Trophoblast cell (in vitro differentiated cells and primary cell): Measurements from ENCODE around the gene PHLPP1.

ENCODE experiments used
- DNase-seq, 2 donors: peaks; one replicate each; pipeline ENCODE4 v3.0.0-alpha.2; 2016
- H2AFZ ChIP-seq: 2 replicates; pipeline ENCODE4 v1.6.1; 2013; ENCODE audit warnings: low read length, moderate library complexity, mild to moderate bottlenecking; ENCODE audit not compliant: insufficient read depth, poor library complexity
- H2AK5ac ChIP-seq: 2 replicates; pipeline ENCODE4 v1.6.1; 2013; ENCODE audit warnings: mild to moderate bottlenecking, low read length
- H2BK120ac ChIP-seq: 2 replicates; pipeline ENCODE4 v1.6.1; 2013; ENCODE audit warnings: low read length, mild to moderate bottlenecking, moderate library complexity; ENCODE audit not compliant: insufficient read depth, poor library complexity
- H2BK12ac ChIP-seq: 2 replicates; pipeline ENCODE4 v1.6.1; 2013; ENCODE audit warnings: mild to moderate bottlenecking, low read length, moderate library complexity
- H2BK5ac ChIP-seq: 2 replicates; pipeline ENCODE4 v1.6.1; 2013; ENCODE audit warnings: low read length, low read depth, moderate library complexity, mild to moderate bottlenecking; ENCODE audit not compliant: poor library complexity
- H3K14ac ChIP-seq: 2 replicates; pipeline ENCODE4 v1.6.1; 2013; ENCODE audit warnings: mild to moderate bottlenecking, low read length
- H3K18ac ChIP-seq: 2 replicates; pipeline ENCODE4 v1.6.1; 2013; ENCODE audit warnings: mild to moderate bottlenecking, low read length
- H3K23ac ChIP-seq: 2 replicates; pipeline ENCODE4 v1.6.1; 2013; ENCODE audit warnings: low read length
- H3K27ac ChIP-seq: 2 replicates; pipeline ENCODE4 v1.5.1; 2013; ENCODE audit warnings: low read depth, mild to moderate bottlenecking, inconsistent platforms, low read length, moderate library complexity
- H3K27me3 ChIP-seq: 2 replicates; pipeline ENCODE4 v1.6.1; 2013; ENCODE audit warnings: inconsistent platforms, mild to moderate bottlenecking, low read length, moderate library complexity; ENCODE audit not compliant: insufficient read depth
- H3K36me3 ChIP-seq, 2 experiments: 1 replicate in 1 of 2; 2 replicates in 1 of 2; pipeline ENCODE4 v1.6.1; 2013; ENCODE audit warnings: low read length in 2 of 2, mild to moderate bottlenecking in 2 of 2, moderate library complexity in 1 of 2; ENCODE audit not compliant: insufficient read depth in 2 of 2, control insufficient read depth in 1 of 2
- H3K4ac ChIP-seq: 2 replicates; pipeline ENCODE4 v1.6.1; 2013; ENCODE audit warnings: low read depth, mild to moderate bottlenecking, low read length, moderate library complexity
- H3K4me1 ChIP-seq, 2 experiments: 1 replicate in 1 of 2; 2 replicates in 1 of 2; pipeline ENCODE4 v1.6.1; 2013; ENCODE audit warnings: low read length in 2 of 2, mild to moderate bottlenecking in 2 of 2, moderate library complexity in 1 of 2; ENCODE audit not compliant: insufficient read depth in 2 of 2, control insufficient read depth in 1 of 2
- H3K4me2 ChIP-seq: 2 replicates; pipeline ENCODE4 v1.6.1; 2013; ENCODE audit warnings: inconsistent platforms, mild to moderate bottlenecking, low read length, moderate library complexity
- H3K4me3 ChIP-seq: 2 replicates; pipeline ENCODE4 v1.5.1; 2013; ENCODE audit warnings: mild to moderate bottlenecking, low read depth, low read length, inconsistent platforms
- H3K79me1 ChIP-seq: one replicate; pipeline ENCODE4 v1.6.1; 2013; ENCODE audit warnings: low read length
- H3K79me2 ChIP-seq: 2 replicates; pipeline ENCODE4 v1.6.1; 2013; ENCODE audit warnings: low read length, mild to moderate bottlenecking; ENCODE audit not compliant: control insufficient read depth, insufficient read depth, poor library complexity
- H3K9ac ChIP-seq: 2 replicates; pipeline ENCODE4 v1.6.1; 2013; ENCODE audit warnings: mild to moderate bottlenecking, low read length
- H3K9me3 ChIP-seq: 2 replicates; pipeline ENCODE4 v1.6.1; 2013; ENCODE audit warnings: low read depth, mild to moderate bottlenecking, control low read depth, inconsistent platforms, low read length; ENCODE audit not compliant: insufficient read depth
- H4K12ac ChIP-seq: 2 replicates; pipeline ENCODE4 v1.6.1; 2013; ENCODE audit warnings: low read depth, mild to moderate bottlenecking, low read length, moderate library complexity
- H4K8ac ChIP-seq: 2 replicates; pipeline ENCODE4 v1.6.1; 2013; ENCODE audit warnings: low read depth, mild to moderate bottlenecking, low read length, moderate library complexity
- H4K91ac ChIP-seq: one replicate; pipeline ENCODE4 v1.6.1; 2013; ENCODE audit warnings: low read depth, mild to moderate bottlenecking, low read length, moderate library complexity
- WGBS: extraction: QIAGEN DNeasy Blood & Tissue Kit; methylation state at CpG from one replicate; pipeline ENCODE4 v1.1.7; 2013; ENCODE audit warnings: missing lambda C conversion rate; ENCODE audit not compliant: insufficient read length, insufficient coverage; ENCODE audit errors: extremely low coverage; 5-methylcytosine and 5-hydroxymethylcytosine counted together

PHLPP1 gene

DNA sequence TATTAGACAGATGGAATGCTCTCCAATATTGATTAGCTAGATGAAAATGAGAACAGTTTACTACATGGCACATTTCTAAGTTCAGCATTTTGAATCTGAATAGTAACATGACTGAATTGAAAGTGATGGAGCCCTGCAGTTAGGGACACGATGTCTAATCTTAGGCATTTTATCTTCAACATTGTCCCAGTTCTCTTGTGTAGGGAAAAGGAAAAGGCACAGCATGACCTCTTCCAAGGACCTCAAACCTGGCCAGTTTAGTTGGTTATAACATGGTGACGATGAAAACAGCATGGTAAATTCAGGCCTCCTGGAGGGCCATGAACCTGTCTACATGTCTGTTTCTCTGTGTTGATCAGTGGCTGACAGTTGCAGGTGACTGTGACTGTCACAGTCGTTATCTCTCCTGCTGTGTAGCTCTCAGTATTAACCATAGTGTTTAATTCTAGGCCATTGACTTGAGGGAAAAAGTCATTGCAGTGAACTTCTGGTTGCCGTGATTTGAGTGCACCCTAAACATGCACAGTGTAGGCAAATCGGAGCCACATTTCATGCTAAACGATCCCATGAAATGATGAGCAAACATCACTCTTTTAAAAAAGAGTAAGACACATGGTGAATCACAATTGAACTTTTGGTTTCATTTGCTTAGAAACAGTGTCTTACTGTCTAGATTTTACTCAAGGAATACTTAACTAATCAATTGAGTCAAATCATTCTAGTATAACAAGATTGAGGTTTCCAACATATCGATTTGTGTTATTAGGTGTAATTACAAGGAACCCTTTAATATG, 129.7 kb downstream of the PHLPP1 start:
- H3K9me3 ChIP-seq, result no peaks in the 10 kb centered on the region
- no peak overlapping the region for H2BK12ac ChIP-seq
- no peaks in the 10 kb centered on the region for H3K79me2 ChIP-seq
- no CpG with 5 or more reads among the region's 7 CpGs for WGBS
- H3K4me3 ChIP-seq, result no peak overlapping the region
- H4K8ac ChIP-seq, result no peak overlapping the region
- H3K79me1 ChIP-seq, result no peaks in the 10 kb centered on the region
- H2BK5ac ChIP-seq, result no peak overlapping the region
- H3K4me1 ChIP-seq, result no peaks in the 10 kb centered on the region
- H3K9ac ChIP-seq, result no peak overlapping the region
- no peak overlapping the region for H3K23ac ChIP-seq
- H3K27ac ChIP-seq, result no peak overlapping the region
- H2AK5ac ChIP-seq, result no peak overlapping the region
- H3K14ac ChIP-seq, result no peak overlapping the region
- no peak overlapping the region for H3K4ac ChIP-seq
- H3K27me3 ChIP-seq, result no peaks in the 10 kb centered on the region
- H3K4me2 ChIP-seq, result no peak overlapping the region
- no peak overlapping the region for H4K91ac ChIP-seq
- H3K18ac ChIP-seq, result no peak overlapping the region
- no peak for DNase-seq
- no peak overlapping the region for H4K12ac ChIP-seq
- H2BK120ac ChIP-seq, result no peak overlapping the region
- H2AFZ ChIP-seq, result no peak overlapping the region
- H3K36me3 ChIP-seq, result no peaks in the 10 kb centered on the region

GRCh38 chr18:62846313-62846712, 131.0 kb downstream of the PHLPP1 start:
- Histone ChIP-seq H2BK5ac (no peak overlapping the region), H3K4ac (no peak overlapping the region), H4K8ac (no peak overlapping the region), H2BK12ac (no peak overlapping the region), H3K79me2 (no peaks in the 10 kb centered on the region), H3K9me3 (no peaks in the 10 kb centered on the region), H2AK5ac (no peak overlapping the region), H3K79me1 (no peaks in the 10 kb centered on the region), H2AFZ (no peak overlapping the region), H3K36me3 (peaks cover 0 to 2% of the 10 kb centered on the region in 2 experiments), H2BK120ac (no peak overlapping the region), H3K4me3 (no peak overlapping the region), H3K23ac (no peak overlapping the region), H3K27me3 (no peaks in the 10 kb centered on the region), H3K4me2 (no peak overlapping the region), H3K9ac (no peak overlapping the region), H4K12ac (no peak overlapping the region), H3K14ac (no peak overlapping the region), H3K27ac (no peak overlapping the region), H3K4me1 (no peaks in the 10 kb centered on the region), H3K18ac (no peak overlapping the region), H4K91ac (no peak overlapping the region)
- no peak for DNase-seq

GRCh38 chr18:62847081-62847480, 131.7 kb downstream of the PHLPP1 start:
- H3K79me1 ChIP-seq, result no peaks in the 10 kb centered on the region
- no peak for DNase-seq
- no peak overlapping the region for H3K4ac ChIP-seq
- H3K4me3 ChIP-seq, result no peak overlapping the region
- no peak overlapping the region for H2BK12ac ChIP-seq
- H3K14ac ChIP-seq, result no peak overlapping the region
- no peak overlapping the region for H3K27ac ChIP-seq
- no peak overlapping the region for H4K8ac ChIP-seq
- no peak overlapping the region for H3K9ac ChIP-seq
- H2BK120ac ChIP-seq, result no peak overlapping the region
- H3K9me3 ChIP-seq, result no peaks in the 10 kb centered on the region
- no peak overlapping the region for H2AK5ac ChIP-seq
- H3K27me3 ChIP-seq, result no peaks in the 10 kb centered on the region
- H4K91ac ChIP-seq, result no peak overlapping the region
- H4K12ac ChIP-seq, result no peak overlapping the region
- no CpG with 5 or more reads among the region's 4 CpGs for WGBS
- no peak overlapping the region for H3K4me2 ChIP-seq
- H3K4me1 ChIP-seq, result no peaks in the 10 kb centered on the region
- no peak overlapping the region for H3K23ac ChIP-seq
- no peaks in the 10 kb centered on the region for H3K79me2 ChIP-seq
- H3K36me3 ChIP-seq, result peaks cover 0 to 2% of the 10 kb centered on the region in 2 experiments
- no peak overlapping the region for H3K18ac ChIP-seq
- no peak overlapping the region for H2AFZ ChIP-seq
- H2BK5ac ChIP-seq, result no peak overlapping the region

DNA sequence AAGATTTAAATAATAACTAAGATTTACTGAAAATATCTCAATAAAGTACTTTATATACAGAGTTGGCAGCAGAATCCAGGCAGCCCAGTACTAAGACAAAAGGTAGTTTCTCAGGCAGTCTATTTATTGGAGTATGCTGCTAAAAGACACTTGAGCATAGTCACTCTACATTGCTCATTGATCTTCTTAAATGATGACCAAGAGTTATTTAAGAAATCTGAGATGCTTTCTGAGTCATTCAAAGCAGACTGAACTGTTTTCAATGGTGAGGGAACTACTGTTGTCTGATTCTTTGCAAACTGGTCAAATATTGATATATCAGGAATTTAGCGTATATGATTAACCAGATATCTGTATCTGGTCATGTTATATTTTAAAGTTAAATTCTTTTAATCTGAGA, 133.6 kb downstream of the PHLPP1 start:
- Histone ChIP-seq H3K36me3 (peaks cover 0 to 2% of the 10 kb centered on the region in 2 experiments), H2BK12ac (no peak overlapping the region), H3K23ac (no peak overlapping the region), H3K27me3 (no peaks in the 10 kb centered on the region), H3K9ac (no peak overlapping the region), H2BK120ac (no peak overlapping the region), H4K8ac (no peak overlapping the region), H2AFZ (no peak overlapping the region), H3K4ac (no peak overlapping the region), H3K9me3 (no peaks in the 10 kb centered on the region), H3K14ac (no peak overlapping the region), H3K18ac (no peak overlapping the region), H3K4me3 (no peak overlapping the region), H3K27ac (no peak overlapping the region), H4K91ac (no peak overlapping the region), H2AK5ac (no peak overlapping the region), H4K12ac (no peak overlapping the region), H2BK5ac (no peak overlapping the region), H3K4me1 (no peaks in the 10 kb centered on the region), H3K79me2 (no peaks in the 10 kb centered on the region), H3K79me1 (no peaks in the 10 kb centered on the region), H3K4me2 (no peak overlapping the region)
- no peak for DNase-seq
- WGBS, result no CpG with 5 or more reads among the region's 1 CpG
